Measurements from ENCODE around the gene IGFBP6.

Gene IGFBP6

GRCh38 chr12:53096759-53097158, 708 bp upstream of the IGFBP6 start:
- Histone ChIP-seq H3K27ac (no peak overlapping the region), H3K4me3 (peak overlapping the region in 5 of 10 experiments; percentile 61 to 74 (median 64); a peak in 7 of 20 replicates), H3K9me3 (replicated peaks in 1 of 11) (no peaks in the 10 kb centered on the region), H3K4me1 (peaks cover 25 to 77% (median 43%) of the 10 kb centered on the region in 10 experiments), H3K36me3 (no peaks in the 10 kb centered on the region), H3K9ac (peak overlapping the region in 4 of 11 experiments; percentile 69 to 72 (median 71); a peak in 3 of 22 replicates), H4K20me1 (no peaks in the 10 kb centered on the region; a peak in 1 of 22 replicates), H3K4me2 (peak overlapping the region; percentile 95 to 100 (median 100)), H3K27me3 (peaks cover 0 to 22% (median 20%) of the 10 kb centered on the region in 11 experiments; a peak in 17 of 22 replicates)
- no peak for TF ChIP-seq Cebpa-rat (IDR thresholded peaks at IDR 0.05)

GRCh38 chr12:53097207-53097563, 282 bp upstream of the IGFBP6 start:
- H3K27ac ChIP-seq, result peak overlapping the region in 7 of 11 experiments; percentile 38 to 70 (median 53); a peak in 11 of 22 replicates

GRCh38 chr12:53098354-53098981, 1.0 kb downstream of the IGFBP6 start:
- peak overlapping the region in 9 of 11 experiments; percentile 61 to 77 (median 71); a peak in 15 of 22 replicates for H3K9ac ChIP-seq

More at GRCh38 chr12:53097207-53097563, 282 bp upstream of the IGFBP6 start:
- no peaks in the 10 kb centered on the region for H3K9me3 ChIP-seq (replicated peaks in 1 of 11)
- peak overlapping the region; percentile 61 to 77 (median 69) for H3K9ac ChIP-seq
- H3K4me1 ChIP-seq, result peaks cover 25 to 81% (median 45%) of the 10 kb centered on the region in 10 experiments
- peak overlapping the region; percentile 95 to 100 (median 100) for H3K4me2 ChIP-seq
- no peak for TF ChIP-seq Cebpa-rat (IDR thresholded peaks at IDR 0.05)
- H3K27me3 ChIP-seq, result peaks cover 0 to 22% (median 20%) of the 10 kb centered on the region in 11 experiments; a peak in 17 of 22 replicates
- peak overlapping the region; percentile 44 to 74 (median 62) for H3K4me3 ChIP-seq
- H3K36me3 ChIP-seq, result no peaks in the 10 kb centered on the region
- no peaks in the 10 kb centered on the region; a peak in 1 of 22 replicates for H4K20me1 ChIP-seq

GRCh38 chr12:53099071-53099882, 1.8 kb downstream of the IGFBP6 start:
- H3K36me3 ChIP-seq, result no peaks in the 10 kb centered on the region
- peak overlapping the region; percentile 95 to 100 (median 100) for H3K4me2 ChIP-seq
- peaks cover 0 to 22% (median 20%) of the 10 kb centered on the region in 11 experiments; a peak in 17 of 22 replicates for H3K27me3 ChIP-seq
- peak overlapping the region in 7 of 11 experiments; percentile 26 to 70 (median 50); a peak in 14 of 22 replicates for H3K27ac ChIP-seq
- peaks cover 45 to 90% (median 61%) of the 10 kb centered on the region in 10 experiments for H3K4me1 ChIP-seq
- H4K20me1 ChIP-seq, result no peaks in the 10 kb centered on the region; a peak in 1 of 22 replicates
- TF ChIP-seq Cebpa-rat (IDR thresholded peaks at IDR 0.05), result no peak
- no peaks in the 10 kb centered on the region for H3K9me3 ChIP-seq (replicated peaks in 1 of 11)
- H3K9ac ChIP-seq, result peak overlapping the region in 5 of 11 experiments; percentile 8 to 72 (median 31); a peak in 8 of 22 replicates
- H3K4me3 ChIP-seq, result peak overlapping the region in 3 of 10 experiments; percentile 3 to 74 (median 66); a peak in 3 of 20 replicates

More at GRCh38 chr12:53098354-53098981, 1.0 kb downstream of the IGFBP6 start:
- no peaks in the 10 kb centered on the region for H3K36me3 ChIP-seq
- TF ChIP-seq Cebpa-rat (IDR thresholded peaks at IDR 0.05), result no peak
- peaks cover 37 to 90% (median 57%) of the 10 kb centered on the region in 10 experiments for H3K4me1 ChIP-seq
- peak overlapping the region in 9 of 10 experiments; percentile 44 to 74 (median 62); a peak in 16 of 20 replicates for H3K4me3 ChIP-seq
- H3K27me3 ChIP-seq, result peaks cover 0 to 22% (median 20%) of the 10 kb centered on the region in 11 experiments; a peak in 17 of 22 replicates
- H4K20me1 ChIP-seq, result no peaks in the 10 kb centered on the region; a peak in 1 of 22 replicates
- peak overlapping the region in 6 of 11 experiments; percentile 18 to 70 (median 56); a peak in 9 of 22 replicates for H3K27ac ChIP-seq
- no peaks in the 10 kb centered on the region for H3K9me3 ChIP-seq (replicated peaks in 1 of 11)
- H3K4me2 ChIP-seq, result peak overlapping the region; percentile 95 to 100 (median 100)

- Histone ChIP-seq H3K9me3 (replicated peaks in 1 of 11) (no peaks in the 10 kb centered on the region), H4K20me1 (no peaks in the 10 kb centered on the region; a peak in 1 of 22 replicates), H3K9ac (no peak overlapping the region), H3K27ac (no peak overlapping the region), H3K4me3 (no peak overlapping the region), H3K4me1 (peaks cover 49 to 92% (median 63%) of the 10 kb centered on the region in 10 experiments), H3K36me3 (no peaks in the 10 kb centered on the region), H3K27me3 (peaks cover 0 to 22% (median 20%) of the 10 kb centered on the region in 11 experiments; a peak in 17 of 22 replicates), H3K4me2 (peak overlapping the region in 3 of 11 experiments; percentile 6 to 18 (median 9); a peak in 1 of 22 replicates)
- no peak for TF ChIP-seq Cebpa-rat (IDR thresholded peaks at IDR 0.05)
Measured at GRCh38 chr12:53100466-53101151, 3.1 kb downstream of the IGFBP6 start.

- peaks cover 49 to 86% (median 61%) of the 10 kb centered on the region in 10 experiments for H3K4me1 ChIP-seq
- H3K36me3 ChIP-seq, result no peaks in the 10 kb centered on the region
- H3K4me2 ChIP-seq, result no peak overlapping the region
- no peak overlapping the region for H3K27ac ChIP-seq
- H3K9ac ChIP-seq, result no peak overlapping the region
- H3K9me3 ChIP-seq (replicated peaks in 1 of 11), result no peaks in the 10 kb centered on the region
- no peaks in the 10 kb centered on the region; a peak in 1 of 22 replicates for H4K20me1 ChIP-seq
- peaks cover 0 to 16% (median 14%) of the 10 kb centered on the region in 11 experiments; a peak in 17 of 22 replicates for H3K27me3 ChIP-seq
- no peak overlapping the region for H3K4me3 ChIP-seq
- TF ChIP-seq Cebpa-rat (IDR thresholded peaks at IDR 0.05), result no peak
Measured at GRCh38 chr12:53101266-53101665, 3.8 kb downstream of the IGFBP6 start.

GRCh38 chr12:53101931-53102781, 4.7 kb downstream of the IGFBP6 start:
- TF ChIP-seq Cebpa-rat (IDR thresholded peaks at IDR 0.05), result no peak
- Histone ChIP-seq H3K4me2 (peak overlapping the region; percentile 39 to 89 (median 72); a peak in 21 of 22 replicates), H3K27ac (peak overlapping the region in 7 of 11 experiments; percentile 28 to 76 (median 51); a peak in 11 of 22 replicates), H3K36me3 (no peaks in the 10 kb centered on the region), H3K9ac (peak overlapping the region in 4 of 11 experiments; percentile 4 to 39 (median 28); a peak in 5 of 22 replicates), H3K4me1 (peaks cover 45 to 77% (median 54%) of the 10 kb centered on the region in 10 experiments), H3K27me3 (peaks cover 0 to 7% (median 5%) of the 10 kb centered on the region in 11 experiments; a peak in 17 of 22 replicates), H3K4me3 (no peak overlapping the region), H3K9me3 (replicated peaks in 1 of 11) (no peaks in the 10 kb centered on the region), H4K20me1 (no peaks in the 10 kb centered on the region; a peak in 1 of 22 replicates)
